A549 (cell line): ENCODE results near the gene UFSP1. TPM values are rescaled to one million over a fixed set of nuclear protein-coding genes. Genes with fewer than 3 reads are reported as not detected.

ENCODE experiments used
- ATAC-seq, 2 experiments: fragments of 200-7000 bp in 1 of 2; fragments of >200 bp in 1 of 2; cut with Nextera tagmentation in 1 of 2; cut with Tn5 transposase in 1 of 2; 3 replicates each; pipeline versions ENCODE4 v1.8.0 to v1.9.1; 2018 to 2020; ENCODE audit warnings: mild to moderate bottlenecking in 1 of 2, moderate library complexity in 1 of 2
- CTCF ChIA-PET: fragments of 300-600 bp; sonication (Branson Sonifier 250); formaldehyde crosslinking; extraction: SDS; loops from one replicate; lab custom pipeline; 2021; ENCODE audit warnings: antibody characterized with exemption, inconsistent platforms; lab: Yijun Ruan, JAX
- POLR2A ChIA-PET: fragments of 350-600 bp; formaldehyde crosslinking; extraction: SDS; loops from one replicate; lab custom pipeline; 2021; ENCODE audit warnings: antibody characterized with exemption, inconsistent platforms; lab: Yijun Ruan, JAX
- DNase-seq, 2 experiments: peaks; one replicate each; pipeline versions ENCODE4 v3.0.0 to v3.0.0-alpha.2; 2011 to 2016; ENCODE audit warnings: low read depth in 1 of 2, low spot score in 1 of 2
- FAIRE-seq: peaks from 2 replicates; lab custom pipeline; 2011; peaks lifted over from hg19 to GRCh38; lab: Jason Lieb, UNC
- H3K27ac ChIP-seq, 2 experiments: fragments of >200 bp; sonication (Bioruptor Twin); formaldehyde crosslinking; 3 replicates each; pipeline ENCODE4 v1.5.1; 2016 to 2017
- H3K4me1 ChIP-seq: fragments of >200 bp; sonication (Bioruptor Twin); formaldehyde crosslinking; 3 replicates; pipeline ENCODE4 v1.6.1; 2016
- H3K4me2 ChIP-seq: fragments of >200 bp; sonication (Bioruptor Twin); formaldehyde crosslinking; 3 replicates; pipeline ENCODE4 v1.6.1; 2016
- H3K4me3 ChIP-seq: fragments of >200 bp; sonication (Bioruptor Twin); formaldehyde crosslinking; 3 replicates; pipeline ENCODE4 v1.5.1; 2016
- H3K9me3 ChIP-seq: fragments of >200 bp; sonication (Bioruptor Twin); formaldehyde crosslinking; 3 replicates; pipeline ENCODE4 v1.6.1; 2016
- ATOH8 ChIP-seq: fragments of 250-450 bp; sonication (Bioruptor Pico); IDR thresholded peaks from 2 replicates; pipeline ENCODE4 v1.5.0; 2020; ENCODE audit warnings: low read depth, mild to moderate bottlenecking, moderate library complexity
- BHLHE40 ChIP-seq: IDR thresholded peaks from 2 replicates; pipeline ENCODE4 v1.6.1; 2012; ENCODE audit warnings: low read depth, low read length, inconsistent platforms
- CBX2 ChIP-seq: fragments of 200-600 bp; sonication (generic); IDR thresholded peaks from 2 replicates; pipeline ENCODE4 v1.6.1; 2016; ENCODE audit warnings: low read depth, mild to moderate bottlenecking, borderline replicate concordance
- CEBPB ChIP-seq, 2 experiments: fragments of >200 bp in 1 of 2; sonication (Bioruptor Twin) in 1 of 2; formaldehyde crosslinking in 1 of 2; IDR thresholded peaks; 2 replicates each; pipeline ENCODE4 v1.6.1; 2012 to 2016
- CTCF ChIP-seq: fragments of >200 bp; sonication (Bioruptor Twin); formaldehyde crosslinking; IDR thresholded peaks from 3 replicates; pipeline ENCODE4 v1.5.1; 2016
- EP300 ChIP-seq, 2 experiments: fragments of >200 bp; sonication (Bioruptor Twin); formaldehyde crosslinking; IDR thresholded peaks; 2 replicates in 1 of 2; 3 replicates in 1 of 2; pipeline ENCODE4 v1.6.1; 2016 to 2017
- HEYL ChIP-seq: fragments of 250-450 bp; sonication (Bioruptor Pico); IDR thresholded peaks from 2 replicates; pipeline ENCODE4 v1.8.0; 2021; ENCODE audit warnings: mild to moderate bottlenecking, moderate library complexity
- HOXA7 ChIP-seq: fragments of 250-450 bp; sonication (Bioruptor Pico); IDR thresholded peaks from 2 replicates; pipeline ENCODE4 v1.5.0; 2020; ENCODE audit warnings: mild to moderate bottlenecking, moderate library complexity
- JUN ChIP-seq, 2 experiments: fragments of >200 bp; sonication (Bioruptor Twin); formaldehyde crosslinking; IDR thresholded peaks; 2 replicates in 1 of 2; 3 replicates in 1 of 2; pipeline ENCODE4 v1.6.1; 2016 to 2017
- JUNB ChIP-seq: fragments of >200 bp; sonication (Bioruptor Twin); formaldehyde crosslinking; IDR thresholded peaks from 2 replicates; pipeline ENCODE4 v1.6.1; 2016
- KDM5A ChIP-seq: fragments of 200-600 bp; sonication (generic); IDR thresholded peaks from 2 replicates; pipeline ENCODE4 v1.6.1; 2016; ENCODE audit warnings: antibody characterized with exemption, mild to moderate bottlenecking
- MAFK ChIP-seq: fragments of 450-650 bp; IDR thresholded peaks from 2 replicates; pipeline ENCODE4 v1.6.1; 2014; ENCODE audit not compliant: partially characterized antibody
- MYC ChIP-seq: IDR thresholded peaks from 2 replicates; pipeline ENCODE4 v1.6.1; 2012; ENCODE audit warnings: mild to moderate bottlenecking, inconsistent platforms, low read length, improper control_type of control experiment, borderline replicate concordance
- RCOR1 ChIP-seq: fragments of 150-350 bp; IDR thresholded peaks from 2 replicates; pipeline ENCODE4 v1.6.1; 2014; ENCODE audit warnings: antibody characterized with exemption, low read length, low read depth
- RNF2 ChIP-seq: fragments of 200-600 bp; sonication (generic); IDR thresholded peaks from 2 replicates; pipeline ENCODE4 v1.6.1; 2016; ENCODE audit warnings: low read depth, mild to moderate bottlenecking, antibody characterized with exemption, moderate library complexity, borderline replicate concordance
- SMC3 ChIP-seq: fragments of >200 bp; sonication (Bioruptor Twin); formaldehyde crosslinking; IDR thresholded peaks from 3 replicates; pipeline ENCODE4 v1.6.1; 2018; ENCODE audit warnings: inconsistent platforms
- SREBF2 ChIP-seq: fragments of 450-650 bp; IDR thresholded peaks from 2 replicates; pipeline ENCODE4 v1.6.1; 2014; ENCODE audit warnings: mild to moderate bottlenecking, moderate library complexity
- TP53 ChIP-seq: fragments of 250-450 bp; sonication (Bioruptor Pico); IDR thresholded peaks from 2 replicates; pipeline ENCODE4 v1.5.0; 2021; ENCODE audit warnings: mild to moderate bottlenecking, moderate library complexity
- USF2 ChIP-seq: fragments of 450-650 bp; IDR thresholded peaks from 2 replicates; pipeline ENCODE4 v1.6.1; 2014; ENCODE audit warnings: antibody characterized with exemption
- ZC3H11A ChIP-seq: fragments of 450-650 bp; IDR thresholded peaks from 2 replicates; pipeline ENCODE4 v1.6.1; 2014; ENCODE audit warnings: antibody characterized with exemption, mild to moderate bottlenecking
- ZNF302 ChIP-seq: fragments of 250-450 bp; sonication (Bioruptor Pico); IDR thresholded peaks from 2 replicates; pipeline ENCODE4 v1.9.0; 2021; ENCODE audit warnings: inconsistent platforms, mild to moderate bottlenecking, moderate library complexity
- WGBS: methylation state at CpG from one replicate; pipeline ENCODE4 v1.1.6; 2017; ENCODE audit errors: missing lambda C conversion rate; 5-methylcytosine and 5-hydroxymethylcytosine counted together
- polyA plus RNA-seq, 4 experiments: library from polyadenylated mRNA; depleted of rRNA in 3 of 4; stranded (reverse); fragments of >200 nt; fragmentation: RNase III in 1 of 4; extraction: RNeasy Plus Mini Kit Qiagen cat#74134 plus additional on column Dnase treatment in 1 of 4; gene quantifications; 2 replicates in 3 of 4; 3 replicates in 1 of 4; pipeline ENCODE4 v1.2.3, GENCODE V29; 2011 to 2017

The UFSP1 gene
- polyA plus RNA-seq, 2 of the 4 experiments (the other 2 are of a cell fraction) = 1.9 to 6.9 TPM

GRCh38 chr7:100865372-100865911 is 24.1 kb downstream of the UFSP1 start:
- no peak for DNase-seq
- Histone ChIP-seq H3K9me3 (no peaks in the 10 kb centered on the region), H3K27ac (peak overlapping the region in 1 of 2 experiments; percentile 98; a peak in 3 of 6 replicates), H3K4me2 (no peak overlapping the region), H3K4me3 (no peak overlapping the region), H3K4me1 (peaks cover 22% of the 10 kb centered on the region)
- WGBS = 89% methylated on average over 15 of the region's 17 CpGs
- POLR2A ChIA-PET = no interaction called here
- no peak for FAIRE-seq
- ATAC-seq = no peak
- TF ChIP-seq ATOH8 (CRISPR knock-in tag) (no peak), HOXA7 (CRISPR knock-in tag) (no peak), MAFK (no peak), ZNF302 (CRISPR knock-in tag) (no peak), USF2 (no peak)
- CTCF ChIA-PET = interaction anchor here (5.3 kb wide), 1 partner anchor 14 kb away, joined by 44 read pairs; the partner anchor contains the start of gene SLC12A9

GRCh38 chr7:100864263-100864845 is 25.2 kb downstream of the UFSP1 start:
- Histone ChIP-seq H3K4me2 (no peak overlapping the region), H3K27ac (no peak overlapping the region), H3K4me3 (no peak overlapping the region), H3K4me1 (peaks cover 22% of the 10 kb centered on the region), H3K9me3 (no peaks in the 10 kb centered on the region)
- no peak for TF ChIP-seq CBX2
- no peak for TF ChIP-seq ZC3H11A
- TF ChIP-seq HEYL = no peak
- TF ChIP-seq MYC = no peak
- no peak for TF ChIP-seq JUNB
- no peak for TF ChIP-seq RCOR1
- no peak for TF ChIP-seq CTCF
- no peak for TF ChIP-seq EP300 (IDR thresholded peaks at IDR 0.05)
- no peak for TF ChIP-seq SMC3
- TF ChIP-seq JUN (IDR thresholded peaks at IDR 0.05) = no peak
- TF ChIP-seq BHLHE40 = no peak
- no peak for TF ChIP-seq RNF2
- no peak for TF ChIP-seq CEBPB (IDR thresholded peaks at IDR 0.05)
- TF ChIP-seq SREBF2 = no peak
- no peak for TF ChIP-seq KDM5A
- no peak for TF ChIP-seq TP53
- ChIA-PET CTCF (interaction anchor here (0.6 to 5.3 kb wide), 4 partner anchors 12 to 319 kb away, joined by 3 to 44 read pairs (median 6); partner anchors contain the start of gene SLC12A9), POLR2A (interaction anchor here (1.3 kb wide), 1 partner anchor 11 kb away, joined by 5 read pairs; the partner anchor contains the start of gene SRRT)
- whole genome bisulfite sequencing = 89% methylated on average over 12 of the region's 12 CpGs
- no peak for DNase-seq
- no peak for ATAC-seq
- FAIRE-seq = no peak
